HEK293 (cell line): ENCODE measurements around the gene ETFBKMT.

ENCODE experiments used
- BCL11A ChIP-seq: fragments of 450-650 bp; formaldehyde crosslinking; IDR thresholded peaks from 2 replicates; pipeline ENCODE4 v1.5.1; 2016; ENCODE audit warnings: low read depth, missing biosample characterization, missing genetic modification characterization
- SETDB1 ChIP-seq: IDR thresholded peaks from one replicate; pipeline ENCODE4 v1.6.1; 2017; ENCODE audit warnings: mild to moderate bottlenecking, low read length, moderate library complexity, mixed read lengths; ENCODE audit not compliant: insufficient read length
- YY2 ChIP-seq: fragments of 450-650 bp; formaldehyde crosslinking; IDR thresholded peaks from 2 replicates; pipeline ENCODE4 v1.5.1; 2016; ENCODE audit warnings: missing biosample characterization, missing genetic modification characterization
- ZNF140 ChIP-seq: fragments of 450-650 bp; formaldehyde crosslinking; IDR thresholded peaks from 2 replicates; pipeline ENCODE4 v1.5.1; 2016; ENCODE audit warnings: missing biosample characterization, missing genetic modification characterization
- TF ChIP-seq, protein P1 (sequence below): fragments of 450-650 bp; formaldehyde crosslinking; IDR thresholded peaks from 2 replicates; pipeline ENCODE4 v1.5.1; 2016; ENCODE audit warnings: missing biosample characterization, missing genetic modification characterization
- TF ChIP-seq, protein P2 (sequence below): fragments of 450-650 bp; formaldehyde crosslinking; IDR thresholded peaks from 2 replicates; pipeline ENCODE4 v1.5.1; 2016; ENCODE audit warnings: missing biosample characterization, missing genetic modification characterization
- TF ChIP-seq, protein P3 (sequence below): fragments of 450-650 bp; formaldehyde crosslinking; IDR thresholded peaks from 2 replicates; pipeline ENCODE4 v1.5.1; 2016; ENCODE audit warnings: missing biosample characterization, missing genetic modification characterization
- TF ChIP-seq, protein P4 (sequence below): fragments of 450-650 bp; formaldehyde crosslinking; IDR thresholded peaks from 2 replicates; pipeline ENCODE4 v1.5.1; 2016; ENCODE audit warnings: missing biosample characterization, missing genetic modification characterization

DNA sequence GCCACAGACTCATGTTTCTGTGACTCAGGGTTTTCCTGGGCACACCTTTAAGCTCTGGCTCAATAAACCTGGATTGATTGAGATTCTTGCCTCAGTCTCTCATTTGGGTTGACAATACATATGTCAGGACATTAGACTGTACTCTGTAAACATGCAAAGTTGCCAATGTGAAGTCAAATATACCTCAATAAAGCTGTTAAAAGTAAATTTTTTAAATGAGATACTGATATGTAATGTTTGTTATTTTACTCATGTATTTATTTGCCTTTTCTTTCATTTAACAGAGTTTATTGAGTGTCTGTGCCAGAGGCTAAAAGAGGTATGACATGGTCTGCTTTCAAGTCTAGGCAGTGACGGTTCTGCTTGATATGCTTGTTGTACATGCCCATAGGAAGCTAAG, 3.7 kb upstream of the ETFBKMT start:
- TF ChIP-seq YY2 (tag by site-specific recombination) (no peak), SETDB1 (no peak), BCL11A (tag by site-specific recombination) (no peak), ZNF140 (tag by site-specific recombination) (no peak)
- TF ChIP-seq, protein P1, sequence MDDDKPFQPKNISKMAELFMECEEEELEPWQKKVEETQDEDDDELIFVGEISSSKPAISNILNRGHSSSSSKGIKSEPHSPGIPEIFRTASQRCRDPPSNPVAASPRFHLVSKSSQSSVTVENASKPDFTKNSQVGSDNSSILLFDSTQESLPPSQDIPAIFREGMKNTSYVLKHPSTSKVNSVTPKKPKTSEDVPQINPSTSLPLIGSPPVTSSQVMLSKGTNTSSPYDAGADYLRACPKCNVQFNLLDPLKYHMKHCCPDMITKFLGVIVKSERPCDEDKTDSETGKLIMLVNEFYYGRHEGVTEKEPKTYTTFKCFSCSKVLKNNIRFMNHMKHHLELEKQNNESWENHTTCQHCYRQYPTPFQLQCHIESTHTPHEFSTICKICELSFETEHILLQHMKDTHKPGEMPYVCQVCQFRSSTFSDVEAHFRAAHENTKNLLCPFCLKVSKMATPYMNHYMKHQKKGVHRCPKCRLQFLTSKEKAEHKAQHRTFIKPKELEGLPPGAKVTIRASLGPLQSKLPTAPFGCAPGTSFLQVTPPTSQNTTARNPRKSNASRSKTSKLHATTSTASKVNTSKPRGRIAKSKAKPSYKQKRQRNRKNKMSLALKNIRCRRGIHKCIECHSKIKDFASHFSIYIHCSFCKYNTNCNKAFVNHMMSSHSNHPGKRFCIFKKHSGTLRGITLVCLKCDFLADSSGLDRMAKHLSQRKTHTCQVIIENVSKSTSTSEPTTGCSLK: no peak
- TF ChIP-seq, protein P2, sequence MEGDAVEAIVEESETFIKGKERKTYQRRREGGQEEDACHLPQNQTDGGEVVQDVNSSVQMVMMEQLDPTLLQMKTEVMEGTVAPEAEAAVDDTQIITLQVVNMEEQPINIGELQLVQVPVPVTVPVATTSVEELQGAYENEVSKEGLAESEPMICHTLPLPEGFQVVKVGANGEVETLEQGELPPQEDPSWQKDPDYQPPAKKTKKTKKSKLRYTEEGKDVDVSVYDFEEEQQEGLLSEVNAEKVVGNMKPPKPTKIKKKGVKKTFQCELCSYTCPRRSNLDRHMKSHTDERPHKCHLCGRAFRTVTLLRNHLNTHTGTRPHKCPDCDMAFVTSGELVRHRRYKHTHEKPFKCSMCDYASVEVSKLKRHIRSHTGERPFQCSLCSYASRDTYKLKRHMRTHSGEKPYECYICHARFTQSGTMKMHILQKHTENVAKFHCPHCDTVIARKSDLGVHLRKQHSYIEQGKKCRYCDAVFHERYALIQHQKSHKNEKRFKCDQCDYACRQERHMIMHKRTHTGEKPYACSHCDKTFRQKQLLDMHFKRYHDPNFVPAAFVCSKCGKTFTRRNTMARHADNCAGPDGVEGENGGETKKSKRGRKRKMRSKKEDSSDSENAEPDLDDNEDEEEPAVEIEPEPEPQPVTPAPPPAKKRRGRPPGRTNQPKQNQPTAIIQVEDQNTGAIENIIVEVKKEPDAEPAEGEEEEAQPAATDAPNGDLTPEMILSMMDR: no peak
- TF ChIP-seq, protein P3, sequence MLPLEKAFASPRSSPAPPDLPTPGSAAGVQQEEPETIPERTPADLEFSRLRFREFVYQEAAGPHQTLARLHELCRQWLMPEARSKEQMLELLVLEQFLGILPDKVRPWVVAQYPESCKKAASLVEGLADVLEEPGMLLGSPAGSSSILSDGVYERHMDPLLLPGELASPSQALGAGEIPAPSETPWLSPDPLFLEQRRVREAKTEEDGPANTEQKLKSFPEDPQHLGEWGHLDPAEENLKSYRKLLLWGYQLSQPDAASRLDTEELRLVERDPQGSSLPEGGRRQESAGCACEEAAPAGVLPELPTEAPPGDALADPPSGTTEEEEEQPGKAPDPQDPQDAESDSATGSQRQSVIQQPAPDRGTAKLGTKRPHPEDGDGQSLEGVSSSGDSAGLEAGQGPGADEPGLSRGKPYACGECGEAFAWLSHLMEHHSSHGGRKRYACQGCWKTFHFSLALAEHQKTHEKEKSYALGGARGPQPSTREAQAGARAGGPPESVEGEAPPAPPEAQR: no peak
- TF ChIP-seq, protein P4, sequence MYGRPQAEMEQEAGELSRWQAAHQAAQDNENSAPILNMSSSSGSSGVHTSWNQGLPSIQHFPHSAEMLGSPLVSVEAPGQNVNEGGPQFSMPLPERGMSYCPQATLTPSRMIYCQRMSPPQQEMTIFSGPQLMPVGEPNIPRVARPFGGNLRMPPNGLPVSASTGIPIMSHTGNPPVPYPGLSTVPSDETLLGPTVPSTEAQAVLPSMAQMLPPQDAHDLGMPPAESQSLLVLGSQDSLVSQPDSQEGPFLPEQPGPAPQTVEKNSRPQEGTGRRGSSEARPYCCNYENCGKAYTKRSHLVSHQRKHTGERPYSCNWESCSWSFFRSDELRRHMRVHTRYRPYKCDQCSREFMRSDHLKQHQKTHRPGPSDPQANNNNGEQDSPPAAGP (tag by site-specific recombination): no peak
